HG03064 (cell line): ENCODE measurements around the gene OR9G1.
"Not testable (repeated sequence)": the region's sequence is repeated elsewhere in the genome, so short reads cannot be mapped to it uniquely, and the experiment has no call there.

ENCODE experiments used
- ATAC-seq: cut with Tn5 transposase; IDR thresholded peaks from one replicate; pipeline ENCODE4 v1.9.1; 2021; ENCODE audit warnings: low read depth; ENCODE audit not compliant: unreplicated experiment

The OR9G1 gene, protein sequence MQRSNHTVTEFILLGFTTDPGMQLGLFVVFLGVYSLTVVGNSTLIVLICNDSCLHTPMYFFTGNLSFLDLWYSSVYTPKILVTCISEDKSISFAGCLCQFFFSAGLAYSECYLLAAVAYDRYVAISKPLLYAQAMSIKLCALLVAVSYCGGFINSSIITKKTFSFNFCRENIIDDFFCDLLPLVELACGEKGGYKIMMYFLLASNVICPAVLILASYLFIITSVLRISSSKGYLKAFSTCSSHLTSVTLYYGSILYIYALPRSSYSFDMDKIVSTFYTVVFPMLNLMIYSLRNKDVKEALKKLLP

GRCh38 chr11:56698795-56699194, at the start of gene OR9G1:
Gene OR9G1, plus strand, starts transcription at chr11:56699095. Its CDS starts 1,293 bp downstream, at chr11:56700388.
- ATAC-seq, result no peak

- ATAC-seq, result no peak
Measured at GRCh38 chr11:56659755-56660154, 39.1 kb upstream of the OR9G1 start.

DNA sequence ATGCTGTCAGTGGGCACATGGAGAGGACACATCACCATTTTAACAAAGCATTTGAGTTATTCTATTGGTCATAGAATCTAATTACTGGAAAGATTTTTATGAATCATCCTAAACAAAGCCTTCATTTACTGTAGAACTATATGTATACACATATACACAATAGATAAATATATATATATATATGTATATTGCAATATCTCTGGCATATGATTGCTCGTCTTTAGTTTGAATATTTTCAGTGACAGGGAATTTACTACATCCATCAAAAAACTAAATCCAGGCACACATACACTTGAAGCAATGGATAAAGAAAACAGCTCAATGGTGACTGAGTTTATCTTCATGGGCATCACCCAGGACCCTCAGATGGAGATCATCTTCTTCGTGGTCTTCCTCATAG, 35.5 kb upstream of the OR9G1 start, which contains the start of gene OR5AR1:
TSS of gene OR5AR1 (plus strand) at position 301 of the 400 bp plus-strand sequence. CDS start at position 301, 0 bp downstream.
- ATAC-seq, result no peak

GRCh38 chr11:56670984-56671383, 27.9 kb upstream of the OR9G1 start:
- ATAC-seq, result no peak

- no peak for ATAC-seq
Measured at GRCh38 chr11:56688554-56689100, 10.3 kb upstream of the OR9G1 start.

DNA sequence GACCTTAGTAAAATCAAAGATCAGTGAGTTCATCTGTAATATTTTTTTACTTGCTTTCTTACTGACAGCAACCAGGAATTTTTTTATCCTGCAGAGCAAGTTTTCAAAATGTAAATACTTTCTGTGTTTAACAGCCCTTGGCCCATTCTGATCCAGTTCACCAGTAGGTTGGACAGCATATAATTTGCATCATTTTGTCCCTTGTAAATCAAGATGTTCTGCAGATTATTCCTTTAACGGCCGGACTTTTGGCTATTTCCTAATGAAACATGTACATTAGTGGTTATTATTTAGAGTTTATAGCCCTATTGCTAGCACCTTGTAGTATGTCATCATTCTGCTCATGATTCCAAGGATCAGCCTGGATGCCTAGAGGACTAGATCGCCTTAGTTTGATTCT, 7.7 kb upstream of the OR9G1 start:
- ATAC-seq, result not testable (repeated sequence)

GRCh38 chr11:56693428-56693827, 5.5 kb upstream of the OR9G1 start:
- no peak for ATAC-seq

DNA sequence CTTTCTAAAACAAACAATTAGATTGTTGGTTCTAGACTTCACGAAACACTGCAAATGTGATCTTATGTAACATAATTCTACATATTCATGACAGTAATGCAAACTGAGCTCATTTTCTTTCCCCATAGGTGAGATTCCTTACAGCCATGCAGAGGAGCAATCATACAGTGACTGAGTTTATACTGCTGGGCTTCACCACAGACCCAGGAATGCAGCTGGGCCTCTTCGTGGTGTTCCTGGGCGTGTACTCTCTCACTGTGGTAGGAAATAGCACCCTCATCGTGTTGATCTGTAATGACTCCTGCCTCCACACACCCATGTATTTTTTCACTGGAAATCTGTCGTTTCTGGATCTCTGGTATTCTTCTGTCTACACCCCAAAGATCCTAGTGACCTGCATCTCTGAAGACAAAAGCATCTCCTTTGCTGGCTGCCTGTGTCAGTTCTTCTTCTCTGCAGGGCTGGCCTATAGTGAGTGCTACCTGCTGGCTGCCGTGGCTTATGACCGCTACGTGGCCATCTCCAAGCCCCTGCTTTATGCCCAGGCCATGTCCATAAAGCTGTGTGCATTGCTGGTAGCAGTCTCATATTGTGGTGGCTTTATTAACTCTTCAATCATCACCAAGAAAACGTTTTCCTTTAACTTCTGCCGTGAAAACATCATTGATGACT, 1.5 kb downstream of the OR9G1 start:
- ATAC-seq, result no peak

DNA sequence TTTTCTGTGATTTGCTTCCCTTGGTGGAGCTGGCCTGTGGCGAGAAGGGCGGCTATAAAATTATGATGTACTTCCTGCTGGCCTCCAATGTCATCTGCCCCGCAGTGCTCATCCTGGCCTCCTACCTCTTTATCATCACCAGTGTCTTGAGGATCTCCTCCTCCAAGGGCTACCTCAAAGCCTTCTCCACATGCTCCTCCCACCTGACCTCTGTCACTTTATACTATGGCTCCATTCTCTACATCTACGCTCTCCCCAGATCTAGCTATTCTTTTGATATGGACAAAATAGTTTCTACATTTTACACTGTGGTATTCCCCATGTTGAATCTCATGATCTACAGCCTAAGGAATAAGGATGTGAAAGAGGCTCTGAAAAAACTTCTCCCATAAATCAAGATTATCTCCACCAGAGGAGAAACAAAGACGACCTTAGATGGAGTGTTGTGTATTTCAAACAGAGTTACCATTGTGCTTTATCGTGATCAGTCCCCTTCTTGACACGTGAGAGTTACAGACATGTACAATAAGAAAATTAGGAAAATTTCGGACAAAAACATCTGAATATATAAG, 2.1 kb downstream of the OR9G1 start:
- no peak for ATAC-seq

DNA sequence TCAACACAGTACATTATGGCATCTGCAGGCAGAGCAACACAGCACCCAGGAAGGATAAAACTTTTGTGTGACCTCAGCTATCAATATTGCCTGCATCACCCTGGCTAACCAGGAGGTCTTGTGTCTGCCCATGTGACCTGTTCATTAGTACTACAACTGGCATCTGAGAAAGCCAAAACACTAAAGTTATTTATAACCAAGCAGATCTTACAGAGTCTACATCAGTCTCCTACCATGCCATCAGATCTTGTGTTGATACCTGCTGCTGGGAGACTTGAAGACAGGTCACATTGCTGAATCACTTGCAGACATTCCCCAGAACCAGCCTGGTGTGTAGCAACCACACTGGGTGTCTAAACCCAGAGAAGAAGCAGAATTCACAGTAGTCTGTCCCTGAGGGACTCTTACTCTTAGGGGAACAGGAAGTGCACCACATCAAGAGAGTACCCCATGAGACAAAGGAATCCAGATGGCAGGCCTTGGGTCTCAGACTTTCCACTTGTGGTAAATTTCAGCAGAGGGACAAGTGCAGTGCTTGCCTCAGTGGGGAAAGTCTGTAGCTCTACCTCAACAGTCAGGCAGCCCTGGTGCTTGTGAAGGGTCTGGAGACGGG, 7.0 kb downstream of the OR9G1 start:
- no peak for ATAC-seq

GRCh38 chr11:56706486-56706885, 7.6 kb downstream of the OR9G1 start:
- no peak for ATAC-seq

- no peak for ATAC-seq
Measured at GRCh38 chr11:56714206-56714605, 15.3 kb downstream of the OR9G1 start.

- ATAC-seq, result no peak
Measured at GRCh38 chr11:56716379-56716854, 17.5 kb downstream of the OR9G1 start.

DNA sequence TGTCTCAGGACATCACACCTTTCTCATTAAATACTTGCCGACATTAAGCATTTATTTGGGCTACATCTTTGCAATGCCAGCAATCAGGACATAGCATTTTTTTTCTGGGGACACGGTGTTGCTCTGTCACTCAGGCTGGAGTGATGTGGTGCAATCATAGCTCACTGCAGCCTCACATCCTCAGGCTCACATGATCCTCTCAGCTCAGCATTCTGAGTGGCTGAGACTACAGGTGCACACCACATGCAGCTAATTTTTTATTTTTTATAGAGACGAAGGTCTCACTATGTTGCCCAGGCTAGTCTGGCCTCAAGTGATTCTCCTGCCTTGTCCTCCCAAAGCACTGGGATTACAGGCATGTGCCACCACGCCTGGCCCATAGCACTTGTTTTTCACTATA, 21.6 kb downstream of the OR9G1 start:
- no peak for ATAC-seq

DNA sequence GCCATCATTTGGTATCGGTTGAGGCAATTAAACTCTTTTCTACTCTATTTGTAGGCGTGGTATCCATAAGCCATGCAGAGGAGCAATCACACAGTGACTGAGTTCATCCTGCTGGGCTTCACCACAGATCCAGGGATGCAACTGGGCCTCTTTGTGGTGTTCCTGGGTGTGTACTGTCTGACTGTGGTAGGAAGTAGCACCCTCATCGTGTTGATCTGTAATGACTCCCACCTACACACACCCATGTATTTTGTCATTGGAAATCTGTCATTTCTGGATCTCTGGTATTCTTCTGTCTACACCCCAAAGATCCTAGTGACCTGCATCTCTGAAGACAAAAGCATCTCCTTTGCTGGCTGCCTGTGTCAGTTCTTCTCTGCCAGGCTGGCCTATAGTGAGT, 41.2 kb downstream of the OR9G1 start:
- no peak for ATAC-seq

DNA sequence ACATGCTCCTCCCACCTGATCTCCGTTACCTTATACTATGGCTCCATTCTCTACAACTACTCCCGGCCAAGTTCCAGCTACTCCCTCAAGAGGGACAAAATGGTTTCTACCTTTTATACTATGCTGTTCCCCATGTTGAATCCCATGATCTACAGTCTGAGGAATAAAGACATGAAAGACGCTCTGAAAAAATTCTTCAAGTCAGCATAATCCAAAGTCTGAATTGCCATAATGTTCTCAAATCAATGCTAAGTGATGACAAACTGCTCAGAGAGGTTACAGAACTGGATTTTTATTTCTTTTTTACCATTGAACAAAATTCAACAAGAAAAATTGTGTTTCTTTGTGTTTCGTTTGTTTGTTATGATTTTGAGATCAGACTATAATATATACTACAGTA, 42.0 kb downstream of the OR9G1 start:
- no peak for ATAC-seq

DNA sequence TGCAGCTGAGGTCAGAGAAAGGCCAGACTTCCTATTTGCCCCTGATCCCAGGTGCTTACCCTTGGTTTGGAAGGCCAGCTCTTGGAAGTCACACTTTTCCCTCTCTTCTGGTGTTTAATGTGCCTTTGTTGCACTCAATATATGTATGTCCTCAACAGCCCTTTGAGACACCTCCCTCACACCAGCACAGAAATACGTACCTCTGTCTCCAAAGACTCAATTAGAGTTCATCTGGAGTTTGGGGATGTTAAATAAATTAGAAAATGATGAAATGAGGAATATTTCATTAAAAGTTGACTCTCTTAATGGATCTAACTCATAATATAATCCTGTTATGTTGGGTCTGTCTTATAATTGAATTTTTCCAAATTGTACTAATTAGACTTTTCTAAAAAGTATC, 49.7 kb downstream of the OR9G1 start, which contains the start of gene OR9G4:
TSS of gene OR9G4 (minus strand) at position 101 of the 400 bp plus-strand sequence. CDS start 4,931 bp downstream, outside the sequence.
- ATAC-seq, result no peak

- ATAC-seq, result no peak
Measured at GRCh38 chr11:56750190-56750589, 51.3 kb downstream of the OR9G1 start.

- no peak for ATAC-seq
Measured at GRCh38 chr11:56751480-56751879, 52.6 kb downstream of the OR9G1 start.
